ENCODE results near the gene ZNF324. TPM values are rescaled to one million over a fixed set of nuclear protein-coding genes. Genes with fewer than 3 reads are reported as not detected.

Gene ZNF324
- total and polyA plus RNA-seq, 2 of the 13 experiments (the other 11 are each of a cell fraction or from before 2014, with no cell fraction given) = 1.1 to 4.7 TPM

DNA sequence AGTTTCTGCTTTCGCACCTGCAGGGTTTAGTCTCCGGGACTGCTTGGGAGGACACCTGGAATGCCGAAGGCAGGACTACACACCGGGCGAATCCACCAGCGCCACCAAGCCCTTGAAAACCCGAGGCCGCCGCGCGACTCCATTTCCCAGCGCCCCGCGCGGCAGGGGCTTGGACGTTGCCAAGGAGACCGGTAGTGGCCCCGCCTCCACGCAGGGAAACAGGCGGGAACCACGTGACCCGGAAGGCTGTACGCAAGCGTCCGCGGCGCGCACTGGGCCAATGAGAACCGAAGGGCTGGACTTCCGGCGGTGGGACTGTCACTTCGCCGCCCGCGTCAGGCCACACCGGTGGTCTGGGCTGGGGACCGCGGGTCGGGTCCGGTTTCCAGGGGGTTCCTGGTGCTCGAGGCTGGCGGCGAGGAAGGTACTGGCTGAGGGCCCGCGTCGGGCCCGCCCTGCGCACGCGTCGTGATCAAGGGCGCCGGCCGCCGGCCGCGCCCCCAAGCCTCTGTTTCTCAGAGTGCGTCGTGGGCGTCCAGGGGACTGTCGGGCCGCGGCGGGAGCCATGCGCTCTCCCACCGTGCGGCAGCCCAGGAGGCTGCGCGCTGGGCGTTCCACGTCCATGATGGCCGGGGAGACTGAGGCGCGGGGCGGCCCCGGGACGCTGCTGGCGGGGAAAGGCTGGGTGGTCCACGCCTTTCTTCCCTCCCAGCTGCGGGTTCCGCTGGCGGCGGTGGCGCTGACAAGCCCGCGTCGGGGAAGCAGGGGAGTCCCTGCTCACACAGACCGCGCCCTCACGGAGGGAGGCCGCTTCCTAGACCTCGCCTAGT lies at the start of gene ZNF324 (continued):
- TF ChIP-seq, protein P1, sequence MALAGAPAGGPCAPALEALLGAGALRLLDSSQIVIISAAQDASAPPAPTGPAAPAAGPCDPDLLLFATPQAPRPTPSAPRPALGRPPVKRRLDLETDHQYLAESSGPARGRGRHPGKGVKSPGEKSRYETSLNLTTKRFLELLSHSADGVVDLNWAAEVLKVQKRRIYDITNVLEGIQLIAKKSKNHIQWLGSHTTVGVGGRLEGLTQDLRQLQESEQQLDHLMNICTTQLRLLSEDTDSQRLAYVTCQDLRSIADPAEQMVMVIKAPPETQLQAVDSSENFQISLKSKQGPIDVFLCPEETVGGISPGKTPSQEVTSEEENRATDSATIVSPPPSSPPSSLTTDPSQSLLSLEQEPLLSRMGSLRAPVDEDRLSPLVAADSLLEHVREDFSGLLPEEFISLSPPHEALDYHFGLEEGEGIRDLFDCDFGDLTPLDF (CRISPR knock-in tag; IDR thresholded peaks at IDR 0.05) = peak; percentile 55; the same call in 1 of the 2 replicates
- TF ChIP-seq ZNF674 (CRISPR knock-in tag; IDR thresholded peaks at IDR 0.05; ENCODE audit: low read depth) = no peak
- TF ChIP-seq, protein P2, sequence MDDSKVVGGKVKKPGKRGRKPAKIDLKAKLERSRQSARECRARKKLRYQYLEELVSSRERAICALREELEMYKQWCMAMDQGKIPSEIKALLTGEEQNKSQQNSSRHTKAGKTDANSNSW (CRISPR knock-in tag; IDR thresholded peaks at IDR 0.05; ENCODE audit: borderline replicate concordance) = no peak; the same call in 1 of the 2 replicates
- peak; percentile 83 for TF ChIP-seq HCFC1 (IDR thresholded peaks at IDR 0.05; ENCODE audit: low read depth, low read length)
- TF ChIP-seq ZNF44 (CRISPR knock-in tag; IDR thresholded peaks at IDR 0.05) = no peak
- TF ChIP-seq ZNF772 (CRISPR knock-in tag; IDR thresholded peaks at IDR 0.05) = peak; percentile 82; the same call in 1 of the 2 replicates
- TF ChIP-seq DNMT3B (CRISPR knock-in tag; conservative IDR thresholded peaks at IDR 0.05) = no peak
- TF ChIP-seq, protein P3, sequence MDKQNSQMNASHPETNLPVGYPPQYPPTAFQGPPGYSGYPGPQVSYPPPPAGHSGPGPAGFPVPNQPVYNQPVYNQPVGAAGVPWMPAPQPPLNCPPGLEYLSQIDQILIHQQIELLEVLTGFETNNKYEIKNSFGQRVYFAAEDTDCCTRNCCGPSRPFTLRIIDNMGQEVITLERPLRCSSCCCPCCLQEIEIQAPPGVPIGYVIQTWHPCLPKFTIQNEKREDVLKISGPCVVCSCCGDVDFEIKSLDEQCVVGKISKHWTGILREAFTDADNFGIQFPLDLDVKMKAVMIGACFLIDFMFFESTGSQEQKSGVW (CRISPR knock-in tag; IDR thresholded peaks at IDR 0.05; ENCODE audit: borderline replicate concordance) = no peak
- TF ChIP-seq ZNF737 (CRISPR knock-in tag; IDR thresholded peaks at IDR 0.05; ENCODE audit: borderline replicate concordance) = no peak
- TF ChIP-seq, protein P4, sequence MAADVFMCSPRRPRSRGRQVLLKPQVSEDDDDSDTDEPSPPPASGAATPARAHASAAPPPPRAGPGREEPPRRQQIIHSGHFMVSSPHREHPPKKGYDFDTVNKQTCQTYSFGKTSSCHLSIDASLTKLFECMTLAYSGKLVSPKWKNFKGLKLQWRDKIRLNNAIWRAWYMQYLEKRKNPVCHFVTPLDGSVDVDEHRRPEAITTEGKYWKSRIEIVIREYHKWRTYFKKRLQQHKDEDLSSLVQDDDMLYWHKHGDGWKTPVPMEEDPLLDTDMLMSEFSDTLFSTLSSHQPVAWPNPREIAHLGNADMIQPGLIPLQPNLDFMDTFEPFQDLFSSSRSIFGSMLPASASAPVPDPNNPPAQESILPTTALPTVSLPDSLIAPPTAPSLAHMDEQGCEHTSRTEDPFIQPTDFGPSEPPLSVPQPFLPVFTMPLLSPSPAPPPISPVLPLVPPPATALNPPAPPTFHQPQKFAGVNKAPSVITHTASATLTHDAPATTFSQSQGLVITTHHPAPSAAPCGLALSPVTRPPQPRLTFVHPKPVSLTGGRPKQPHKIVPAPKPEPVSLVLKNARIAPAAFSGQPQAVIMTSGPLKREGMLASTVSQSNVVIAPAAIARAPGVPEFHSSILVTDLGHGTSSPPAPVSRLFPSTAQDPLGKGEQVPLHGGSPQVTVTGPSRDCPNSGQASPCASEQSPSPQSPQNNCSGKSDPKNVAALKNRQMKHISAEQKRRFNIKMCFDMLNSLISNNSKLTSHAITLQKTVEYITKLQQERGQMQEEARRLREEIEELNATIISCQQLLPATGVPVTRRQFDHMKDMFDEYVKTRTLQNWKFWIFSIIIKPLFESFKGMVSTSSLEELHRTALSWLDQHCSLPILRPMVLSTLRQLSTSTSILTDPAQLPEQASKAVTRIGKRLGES (CRISPR knock-in tag; IDR thresholded peaks at IDR 0.05; ENCODE audit: borderline replicate concordance) = no peak
- TF ChIP-seq KDM4B (CRISPR knock-in tag; IDR thresholded peaks at IDR 0.05) = peak; percentile 49; the same call in 1 of the 2 replicates
- no peak for TF ChIP-seq ZNF792 (CRISPR knock-in tag; IDR thresholded peaks at IDR 0.05)
- TF ChIP-seq ZKSCAN1 (IDR thresholded peaks at IDR 0.05; ENCODE audit: low read length) = no peak
- peak; percentile 71 for TF ChIP-seq RNF2 (conservative IDR thresholded peaks at IDR 0.05; ENCODE audit: low read depth)
- peak; percentile 28; the same call in 1 of the 2 replicates for TF ChIP-seq MED1 (CRISPR knock-in tag; IDR thresholded peaks at IDR 0.05)
- peak; percentile 86 for TF ChIP-seq GATAD1 (CRISPR knock-in tag; IDR thresholded peaks at IDR 0.05)
- no peak for TF ChIP-seq KAT7 (CRISPR knock-in tag; IDR thresholded peaks at IDR 0.05; ENCODE audit: borderline replicate concordance)
- TF ChIP-seq DPF2 (CRISPR knock-in tag; IDR thresholded peaks at IDR 0.05; ENCODE audit: borderline replicate concordance, low read depth) = no peak
- no peak for TF ChIP-seq MZF1 (CRISPR knock-in tag; IDR thresholded peaks at IDR 0.05; ENCODE audit: borderline replicate concordance)
- no peak for TF ChIP-seq RBM22 (optimal IDR thresholded peaks at IDR 0.05; ENCODE audit: low read length)
- no peak for TF ChIP-seq ATRX (CRISPR knock-in tag; IDR thresholded peaks at IDR 0.05; ENCODE audit: borderline replicate concordance)
- no peak for TF ChIP-seq SRSF1 (optimal IDR thresholded peaks at IDR 0.05; ENCODE audit: low read depth, low read length)
- no peak for TF ChIP-seq ZSCAN20 (CRISPR knock-in tag; IDR thresholded peaks at IDR 0.05; ENCODE audit: borderline replicate concordance)
- TF ChIP-seq RORA (CRISPR knock-in tag; IDR thresholded peaks at IDR 0.05) = no peak
- no peak for TF ChIP-seq MBD4 (IDR thresholded peaks at IDR 0.05; ENCODE audit: borderline replicate concordance, low read length)
- no peak for TF ChIP-seq ZFP36L1 (CRISPR knock-in tag; IDR thresholded peaks at IDR 0.05)
- no peak for TF ChIP-seq ZNF619 (CRISPR knock-in tag; IDR thresholded peaks at IDR 0.05)
